ENCODE measurements around the gene ST6GALNAC4. TPM values are rescaled to one million over a fixed set of nuclear protein-coding genes. Genes with fewer than 3 reads are reported as not detected.
A peak's percentile ranks its signal among the peaks of the same experiment; 100 is the strongest.

The ST6GALNAC4 gene
- total RNA-seq, 2 experiments from 2014 or later = 118 to 180 TPM

DNA sequence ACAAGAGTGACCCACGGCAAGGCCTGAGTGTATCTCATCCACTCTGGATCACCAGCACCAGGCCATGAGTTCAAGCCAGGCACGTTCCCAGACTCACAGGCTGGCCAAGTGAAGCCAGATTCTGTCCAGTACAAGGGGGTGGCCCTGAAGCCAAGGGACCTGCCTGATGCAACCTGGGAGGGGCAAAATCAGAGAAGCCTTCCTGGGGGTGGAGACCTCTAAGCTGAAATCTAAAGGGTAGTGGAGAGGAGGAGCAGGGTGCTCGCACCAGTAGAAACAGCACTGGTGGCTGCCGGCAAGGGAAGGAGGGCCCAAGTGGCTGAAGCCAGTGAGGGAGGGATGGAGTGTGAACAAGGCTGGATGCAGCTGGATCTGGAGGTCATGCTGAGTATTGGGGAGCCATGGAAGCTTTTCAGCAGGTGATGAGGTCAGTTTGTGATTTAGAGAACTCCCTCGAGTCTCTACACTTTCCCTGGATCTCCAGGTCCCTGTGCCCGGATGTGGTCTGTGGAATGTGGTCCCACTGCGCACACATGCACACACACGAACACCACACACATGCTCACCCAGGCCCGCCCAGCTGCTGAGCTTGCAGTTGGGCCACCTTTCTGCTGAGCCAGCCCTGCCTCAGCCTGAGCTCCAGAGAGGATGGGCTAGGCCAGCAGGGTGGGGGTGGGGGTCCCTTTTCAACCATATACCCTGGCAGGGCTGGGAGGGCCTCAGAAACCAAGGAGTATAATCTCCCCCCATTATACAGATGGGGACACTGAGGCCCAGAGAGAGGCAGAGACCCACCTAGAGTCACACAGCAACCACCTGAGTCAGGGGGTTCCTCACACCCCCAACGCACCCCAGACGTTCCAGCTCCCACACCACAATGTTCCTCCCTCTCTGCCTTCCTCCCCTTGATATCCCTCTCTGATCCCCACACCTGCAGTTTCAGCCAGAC lies 12.1 kb upstream of the ST6GALNAC4 start:
- no peak for DNase-seq (ENCODE audit: low spot score)
- peak overlapping the region; percentile 71; the same call in 1 of the 2 replicates for H3K4me2 ChIP-seq (ENCODE audit: low read length)
- no peaks in the 10 kb centered on the region for H3K9me2 ChIP-seq (ENCODE audit: insufficient read depth, low read length)
- H3K4me1 ChIP-seq (ENCODE audit: insufficient read depth, low read length, poor library complexity, severe bottlenecking) = peaks cover 41% of the 10 kb centered on the region
- CTCF ChIA-PET (ENCODE audit: unreplicated experiment) = no interaction called here
- intact Hi-C loops (cut with micrococcal nuclease; ENCODE audit: unreplicated experiment) = loop anchor here (10.0 kb wide), 1 partner anchor 424 kb away; no protein-coding TSS in a partner anchor
- H2AFZ ChIP-seq (ENCODE audit: low read length) = no peak overlapping the region
- H3K79me2 ChIP-seq (ENCODE audit: insufficient read depth, low read depth, low read length) = no peaks in the 10 kb centered on the region
- no peaks in the 10 kb centered on the region for H3K9me3 ChIP-seq (ENCODE audit: low read length)
- no peak overlapping the region for H3K27ac ChIP-seq (ENCODE audit: low read depth, low read length, poor library complexity, severe bottlenecking)
- H3K4me3 ChIP-seq (ENCODE audit: low read depth, low read length, poor library complexity, severe bottlenecking) = no peak overlapping the region
- H3K36me3 ChIP-seq (ENCODE audit: insufficient read depth, low read length) = no peaks in the 10 kb centered on the region
- no peaks in the 10 kb centered on the region for H4K20me1 ChIP-seq (ENCODE audit: insufficient read depth, low read length)
- no TSS peak for BruUV-seq (replicated peaks)
- POLR2A ChIA-PET = interaction anchor here (0.6 kb wide), 1 partner anchor 110 kb away, joined by 5 read pairs; no protein-coding TSS in a partner anchor
- TF ChIP-seq EZH2phosphoT487 (IDR thresholded peaks at IDR 0.05; ENCODE audit: borderline replicate concordance, low read depth, low read length) = no peak
- TF ChIP-seq, protein P1, sequence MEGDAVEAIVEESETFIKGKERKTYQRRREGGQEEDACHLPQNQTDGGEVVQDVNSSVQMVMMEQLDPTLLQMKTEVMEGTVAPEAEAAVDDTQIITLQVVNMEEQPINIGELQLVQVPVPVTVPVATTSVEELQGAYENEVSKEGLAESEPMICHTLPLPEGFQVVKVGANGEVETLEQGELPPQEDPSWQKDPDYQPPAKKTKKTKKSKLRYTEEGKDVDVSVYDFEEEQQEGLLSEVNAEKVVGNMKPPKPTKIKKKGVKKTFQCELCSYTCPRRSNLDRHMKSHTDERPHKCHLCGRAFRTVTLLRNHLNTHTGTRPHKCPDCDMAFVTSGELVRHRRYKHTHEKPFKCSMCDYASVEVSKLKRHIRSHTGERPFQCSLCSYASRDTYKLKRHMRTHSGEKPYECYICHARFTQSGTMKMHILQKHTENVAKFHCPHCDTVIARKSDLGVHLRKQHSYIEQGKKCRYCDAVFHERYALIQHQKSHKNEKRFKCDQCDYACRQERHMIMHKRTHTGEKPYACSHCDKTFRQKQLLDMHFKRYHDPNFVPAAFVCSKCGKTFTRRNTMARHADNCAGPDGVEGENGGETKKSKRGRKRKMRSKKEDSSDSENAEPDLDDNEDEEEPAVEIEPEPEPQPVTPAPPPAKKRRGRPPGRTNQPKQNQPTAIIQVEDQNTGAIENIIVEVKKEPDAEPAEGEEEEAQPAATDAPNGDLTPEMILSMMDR (conservative IDR thresholded peaks at IDR 0.05; ENCODE audit: low read length) = no peak

DNA sequence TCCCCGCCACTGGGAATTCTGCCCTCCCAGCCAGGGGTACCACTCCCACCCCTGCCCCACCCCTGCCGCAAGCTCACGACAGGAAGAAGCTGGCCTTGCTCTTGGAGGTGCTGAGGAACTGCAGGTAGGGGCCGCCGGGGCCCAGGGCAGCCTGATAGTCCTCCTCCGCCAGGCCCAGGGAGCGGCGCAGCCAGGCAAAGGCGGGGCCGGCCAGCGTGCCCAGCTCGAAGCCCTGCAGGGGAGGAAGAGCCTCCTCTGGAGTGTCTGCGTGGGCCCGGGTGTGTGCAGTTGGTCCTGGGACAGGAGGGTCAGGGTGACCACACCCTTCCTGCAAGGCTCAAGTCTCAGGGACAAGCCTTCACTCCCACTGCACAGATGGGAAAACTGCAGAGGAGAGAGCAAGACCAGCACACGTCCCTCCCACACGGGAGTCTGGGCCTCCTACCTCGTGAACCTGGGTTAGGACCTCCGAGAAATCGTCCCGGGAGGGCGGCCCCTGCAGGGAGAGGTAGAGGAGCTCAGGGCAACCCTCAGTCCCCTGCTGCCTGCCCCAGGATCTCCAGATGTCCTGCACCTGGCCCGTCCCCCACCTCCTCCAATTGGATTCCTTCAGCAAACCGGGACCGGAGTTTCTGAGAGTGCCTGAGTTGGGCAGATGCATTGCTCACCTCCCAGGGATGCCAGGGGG lies 11.3 kb upstream of the ST6GALNAC4 start:
- intact Hi-C loops (cut with micrococcal nuclease; ENCODE audit: unreplicated experiment) = loop anchor here (10.0 kb wide), 1 partner anchor 423 kb away; no protein-coding TSS in a partner anchor
- peak overlapping the region; percentile 61 for H3K4me3 ChIP-seq (ENCODE audit: low read depth, low read length, poor library complexity, severe bottlenecking)
- DNase-seq (ENCODE audit: low spot score) = no peak
- no peak overlapping the region for H2AFZ ChIP-seq (ENCODE audit: low read length)
- TF ChIP-seq EZH2phosphoT487 (IDR thresholded peaks at IDR 0.05; ENCODE audit: borderline replicate concordance, low read depth, low read length) = no peak
- TF ChIP-seq, protein P1 (conservative IDR thresholded peaks at IDR 0.05; ENCODE audit: low read length) = no peak
- H3K4me2 ChIP-seq (ENCODE audit: low read length) = peak overlapping the region; percentile 71
- POLR2A ChIA-PET = interaction anchor here (0.6 kb wide), 1 partner anchor 11 kb away, joined by 5 read pairs; no protein-coding TSS in a partner anchor
- H3K9me3 ChIP-seq (ENCODE audit: low read length) = no peaks in the 10 kb centered on the region
- no peaks in the 10 kb centered on the region for H3K36me3 ChIP-seq (ENCODE audit: insufficient read depth, low read length)
- no TSS peak for BruUV-seq (replicated peaks)
- H3K4me1 ChIP-seq (ENCODE audit: insufficient read depth, low read length, poor library complexity, severe bottlenecking) = peaks cover 41% of the 10 kb centered on the region
- H3K27ac ChIP-seq (ENCODE audit: low read depth, low read length, poor library complexity, severe bottlenecking) = no peak overlapping the region
- no peaks in the 10 kb centered on the region for H3K9me2 ChIP-seq (ENCODE audit: insufficient read depth, low read length)
- H4K20me1 ChIP-seq (ENCODE audit: insufficient read depth, low read length) = no peaks in the 10 kb centered on the region
- CTCF ChIA-PET (ENCODE audit: unreplicated experiment) = interaction anchor here (0.6 kb wide), 1 partner anchor 540 kb away, joined by 6 read pairs; no protein-coding TSS in a partner anchor
- H3K79me2 ChIP-seq (ENCODE audit: insufficient read depth, low read depth, low read length) = no peaks in the 10 kb centered on the region

All from OCI-LY7 (cell line).